ENCODE results near the gene BPNT1.

The BPNT1 gene

GRCh38 chr1:220062629-220063028, 27.0 kb downstream of the BPNT1 start:
- Histone ChIP-seq H3K79me2 (ENCODE audit: control insufficient read depth, low read length) (0 out of 2 replicates have a peak, but pooled peaks cover 2% of the 10 kb centered on the region), H3K36me3 (ENCODE audit: control insufficient read depth, low read length) (peaks cover 84% of the 10 kb centered on the region), H3K9me2 (replicated peaks; ENCODE audit: control insufficient read depth, low read length) (no peaks in the 10 kb centered on the region), H3K27ac (ENCODE audit: low read depth, low read length) (no peak overlapping the region), H4K20me1 (ENCODE audit: control insufficient read depth, insufficient read depth, low read depth, low read length) (no peaks in the 10 kb centered on the region), H3K27me3 (ENCODE audit: control insufficient read depth, low read length) (no peaks in the 10 kb centered on the region), H3K4me3 (ENCODE audit: low read length) (no peak overlapping the region), H3K4me1 (ENCODE audit: control insufficient read depth, low read length) (no peaks in the 10 kb centered on the region), H3F3A (ENCODE audit: control insufficient read depth, insufficient read depth) (peaks cover 5% of the 10 kb centered on the region; the same call in 1 of the 2 replicates), H3K9me3 (ENCODE audit: control insufficient read depth, insufficient read depth, low read length) (no peaks in the 10 kb centered on the region), H3K4me2 (ENCODE audit: low read length) (no peak overlapping the region)
- TF ChIP-seq CTCF (IDR thresholded peaks at IDR 0.05; ENCODE audit: low read depth, low read length, poor library complexity, severe bottlenecking): no peak

- no peaks in the 10 kb centered on the region for H3K4me1 ChIP-seq (ENCODE audit: control insufficient read depth, low read length)
Observed at GRCh38 chr1:220060876-220061275, 28.7 kb downstream of the BPNT1 start.

GRCh38 chr1:220056374-220056773, 33.2 kb downstream of the BPNT1 start:
- Histone ChIP-seq H3K27me3 (ENCODE audit: control insufficient read depth, low read length) (no peaks in the 10 kb centered on the region), H3K9me2 (replicated peaks; ENCODE audit: control insufficient read depth, low read length) (no peaks in the 10 kb centered on the region), H3K4me3 (ENCODE audit: low read length) (no peak overlapping the region), H3K4me1 (ENCODE audit: control insufficient read depth, low read length) (no peaks in the 10 kb centered on the region), H3K27ac (ENCODE audit: low read depth, low read length) (no peak overlapping the region), H3K9me3 (ENCODE audit: control insufficient read depth, insufficient read depth, low read length) (no peaks in the 10 kb centered on the region), H3K36me3 (ENCODE audit: control insufficient read depth, low read length) (peaks cover 52% of the 10 kb centered on the region), H3K4me2 (ENCODE audit: low read length) (no peak overlapping the region), H3K79me2 (ENCODE audit: control insufficient read depth, low read length) (no peaks in the 10 kb centered on the region), H3F3A (ENCODE audit: control insufficient read depth, insufficient read depth) (peaks cover 8% of the 10 kb centered on the region), H4K20me1 (ENCODE audit: control insufficient read depth, insufficient read depth, low read depth, low read length) (no peaks in the 10 kb centered on the region)
- TF ChIP-seq EZH2phosphoT487 (IDR thresholded peaks at IDR 0.05; ENCODE audit: borderline replicate concordance, low read length) (no peak), CTCF (IDR thresholded peaks at IDR 0.05; ENCODE audit: low read depth, low read length, poor library complexity, severe bottlenecking) (no peak)

More at GRCh38 chr1:220060876-220061275, 28.7 kb downstream of the BPNT1 start:
- no peak overlapping the region for H3K4me3 ChIP-seq (ENCODE audit: low read length)
- no peak overlapping the region for H3K27ac ChIP-seq (ENCODE audit: low read depth, low read length)
- H3K9me3 ChIP-seq (ENCODE audit: control insufficient read depth, insufficient read depth, low read length): no peaks in the 10 kb centered on the region
- peaks cover 78% of the 10 kb centered on the region for H3K36me3 ChIP-seq (ENCODE audit: control insufficient read depth, low read length)
- H3K79me2 ChIP-seq (ENCODE audit: control insufficient read depth, low read length): no peaks in the 10 kb centered on the region
- H3K27me3 ChIP-seq (ENCODE audit: control insufficient read depth, low read length): no peaks in the 10 kb centered on the region
- no peak overlapping the region for H3K4me2 ChIP-seq (ENCODE audit: low read length)
- H3F3A ChIP-seq (ENCODE audit: control insufficient read depth, insufficient read depth): no peaks in the 10 kb centered on the region
- H3K9me2 ChIP-seq (replicated peaks; ENCODE audit: control insufficient read depth, low read length): no peaks in the 10 kb centered on the region
- no peaks in the 10 kb centered on the region for H4K20me1 ChIP-seq (ENCODE audit: control insufficient read depth, insufficient read depth, low read depth, low read length)
- TF ChIP-seq CTCF (IDR thresholded peaks at IDR 0.05; ENCODE audit: low read depth, low read length, poor library complexity, severe bottlenecking): no peak
- TF ChIP-seq EZH2phosphoT487 (IDR thresholded peaks at IDR 0.05; ENCODE audit: borderline replicate concordance, low read length): no peak
